Vagina (tissue), 2 donors: ENCODE results near the gene PTPRN2. TPM values are rescaled to one million over a fixed set of nuclear protein-coding genes. Genes with fewer than 3 reads are reported as not detected.

Source experiments
- DNase-seq, 2 donors: peaks; one replicate each; pipeline ENCODE4 v3.0.0-alpha.2; 2017; ENCODE audit errors: extremely low spot score in 2 of 2
- H3K27ac ChIP-seq: fragments of 200-600 bp; sonication (generic); one replicate; pipeline ENCODE4 v1.5.1; 2019
- H3K27me3 ChIP-seq: fragments of 200-600 bp; sonication (generic); one replicate; pipeline ENCODE4 v1.5.1; 2019
- H3K36me3 ChIP-seq, 2 donors: fragments of 200-600 bp; sonication (generic); one replicate each; pipeline ENCODE4 v1.5.1; 2017 to 2019
- H3K4me1 ChIP-seq: fragments of 200-600 bp; sonication (generic); one replicate; pipeline ENCODE4 v1.5.1; 2019
- H3K4me3 ChIP-seq, 2 donors: fragments of 200-600 bp; sonication (generic); 1 replicate in 1 of 2; 2 replicates in 1 of 2; pipeline ENCODE4 v1.5.1; 2016 to 2019
- H3K9me3 ChIP-seq: fragments of 200-600 bp; sonication (generic); one replicate; pipeline ENCODE4 v1.5.1; 2019
- POLR2A ChIP-seq, 2 donors: fragments of 450-650 bp; IDR thresholded peaks; one replicate each; pipeline ENCODE4 v1.6.1; 2017; ENCODE audit warnings: antibody characterized with exemption in 2 of 2, mild to moderate bottlenecking in 2 of 2, moderate library complexity in 2 of 2
- POLR2AphosphoS5 ChIP-seq, 2 donors: sonication (generic); formaldehyde crosslinking; IDR thresholded peaks; one replicate each; pipeline ENCODE4 v1.9.0; 2017; ENCODE audit warnings: antibody characterized with exemption in 2 of 2, mild to moderate bottlenecking in 2 of 2, low read depth in 1 of 2; ENCODE audit not compliant: insufficient read depth in 1 of 2
- intact Hi-C: fragments of 100-400 bp; cut with DNase I; formaldehyde crosslinking; loops from one replicate; pipeline ENCODE4 v1.15.1; 2023
- total RNA-seq: library from RNA; depleted of rRNA; stranded (reverse); fragments of >200 nt; gene quantifications from one replicate; pipeline ENCODE4 v1.2.3, GENCODE V29; 2016
- TF ChIP-seq, protein P1 (sequence below), 3 experiments: fragments of 450-650 bp in 2 of 3; fragments of 200-600 bp in 1 of 3; sonication (generic) in 1 of 3; IDR thresholded peaks; one replicate each; pipeline ENCODE4 v1.5.1; 2017 to 2019; ENCODE audit warnings: antibody characterized with exemption in 3 of 3, mild to moderate bottlenecking in 2 of 3, moderate library complexity in 2 of 3

PTPRN2 gene
- total RNA-seq, 1 donor from 2014 or later, result 7.4 TPM

DNA sequence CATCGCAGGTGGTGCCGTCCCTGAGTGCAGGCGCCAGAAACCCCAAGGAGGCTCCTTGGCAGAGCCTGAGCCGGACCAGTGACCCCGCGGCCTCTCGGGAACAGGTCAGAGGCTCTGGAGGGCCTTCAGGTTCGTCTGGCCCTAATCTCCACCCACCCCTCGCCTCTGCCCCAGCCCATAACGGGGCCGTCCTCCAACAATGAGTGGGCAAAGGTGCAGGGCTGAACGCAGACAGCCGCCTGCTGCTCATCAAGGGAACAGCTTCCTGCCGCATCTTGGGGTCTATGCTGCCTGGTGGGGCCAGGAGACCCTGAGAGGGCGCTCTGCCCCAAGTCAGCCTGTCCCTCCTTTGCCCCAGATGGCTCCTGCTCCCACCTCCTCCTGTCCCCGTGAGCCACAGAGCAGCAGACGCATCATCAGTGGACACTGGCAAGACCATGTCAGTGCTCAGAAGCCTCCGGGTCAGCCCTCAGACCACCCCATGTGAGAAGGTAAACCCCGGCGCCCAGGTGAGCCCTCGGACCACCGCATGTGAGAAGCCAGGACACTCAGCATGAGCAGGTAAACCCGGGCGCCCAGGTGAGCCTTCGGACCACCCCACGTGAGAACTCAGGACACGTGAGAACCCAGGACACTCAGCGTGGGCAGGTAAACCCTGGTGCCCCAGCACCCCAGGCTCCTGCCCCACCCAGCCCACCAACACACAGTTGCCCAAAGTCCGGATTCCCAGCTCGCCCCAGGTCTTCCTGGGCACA, 142.0 kb downstream of the PTPRN2 start:
- no peaks in the 10 kb centered on the region for H3K4me1 ChIP-seq
- H3K27ac ChIP-seq, result no peak overlapping the region
- intact Hi-C loops, result no loop called here
- H3K4me3 ChIP-seq, result no peak overlapping the region
- no peaks in the 10 kb centered on the region for H3K9me3 ChIP-seq
- TF ChIP-seq POLR2A (IDR thresholded peaks at IDR 0.05) (no peak), POLR2AphosphoS5 (IDR thresholded peaks at IDR 0.05; ENCODE audit: insufficient read depth in 1 of 2, low read depth in 1 of 2) (no peak)
- TF ChIP-seq, protein P1, sequence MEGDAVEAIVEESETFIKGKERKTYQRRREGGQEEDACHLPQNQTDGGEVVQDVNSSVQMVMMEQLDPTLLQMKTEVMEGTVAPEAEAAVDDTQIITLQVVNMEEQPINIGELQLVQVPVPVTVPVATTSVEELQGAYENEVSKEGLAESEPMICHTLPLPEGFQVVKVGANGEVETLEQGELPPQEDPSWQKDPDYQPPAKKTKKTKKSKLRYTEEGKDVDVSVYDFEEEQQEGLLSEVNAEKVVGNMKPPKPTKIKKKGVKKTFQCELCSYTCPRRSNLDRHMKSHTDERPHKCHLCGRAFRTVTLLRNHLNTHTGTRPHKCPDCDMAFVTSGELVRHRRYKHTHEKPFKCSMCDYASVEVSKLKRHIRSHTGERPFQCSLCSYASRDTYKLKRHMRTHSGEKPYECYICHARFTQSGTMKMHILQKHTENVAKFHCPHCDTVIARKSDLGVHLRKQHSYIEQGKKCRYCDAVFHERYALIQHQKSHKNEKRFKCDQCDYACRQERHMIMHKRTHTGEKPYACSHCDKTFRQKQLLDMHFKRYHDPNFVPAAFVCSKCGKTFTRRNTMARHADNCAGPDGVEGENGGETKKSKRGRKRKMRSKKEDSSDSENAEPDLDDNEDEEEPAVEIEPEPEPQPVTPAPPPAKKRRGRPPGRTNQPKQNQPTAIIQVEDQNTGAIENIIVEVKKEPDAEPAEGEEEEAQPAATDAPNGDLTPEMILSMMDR (IDR thresholded peaks at IDR 0.05), result no peak
- DNase-seq, result no peak
- H3K36me3 ChIP-seq, result no peaks in the 10 kb centered on the region
- H3K27me3 ChIP-seq, result no peaks in the 10 kb centered on the region

DNA sequence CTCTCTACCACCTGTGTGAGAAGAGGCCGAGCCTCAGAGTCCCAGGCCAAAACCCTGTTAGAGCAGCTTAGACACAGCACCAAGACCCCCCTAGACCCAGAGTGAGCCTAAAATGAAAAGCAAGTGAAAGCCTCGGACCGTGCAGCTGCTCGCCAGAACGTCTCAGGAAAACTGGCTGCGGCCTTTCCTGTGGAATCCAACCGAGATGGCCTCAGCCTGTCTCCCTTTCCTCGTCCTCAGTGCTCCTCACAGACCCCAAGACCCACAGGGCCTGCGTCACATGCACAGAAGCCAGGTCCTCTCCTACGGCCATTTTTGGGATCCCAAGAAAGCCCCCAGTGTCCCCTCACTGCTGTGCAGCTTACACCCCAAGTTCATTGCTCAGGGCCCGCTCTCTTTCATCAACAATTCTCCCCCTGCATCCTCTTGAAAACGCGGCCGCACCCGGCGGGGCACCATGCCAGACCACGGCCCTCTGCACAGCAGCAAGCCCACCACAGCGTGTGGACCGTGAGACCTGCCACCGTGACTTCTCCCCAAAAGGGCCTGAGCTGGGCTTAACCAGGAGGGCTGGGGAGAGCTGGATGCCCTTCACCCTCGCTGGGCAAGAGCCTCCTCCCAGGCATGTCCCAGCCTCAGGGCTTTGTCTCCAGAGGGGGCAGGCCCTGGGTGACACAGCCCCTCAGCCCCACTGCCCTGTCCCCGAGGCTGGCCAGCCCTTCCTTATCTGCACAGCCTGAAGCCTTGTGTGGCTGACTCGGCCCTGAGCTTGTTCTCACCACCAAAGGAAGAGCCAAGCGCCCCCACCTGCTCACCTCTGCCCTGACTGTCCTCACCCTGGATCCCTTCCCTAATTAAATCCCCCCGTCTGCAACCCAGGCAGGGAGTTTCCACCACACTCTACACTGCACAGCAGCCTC, 142.9 kb downstream of the PTPRN2 start:
- Histone ChIP-seq H3K36me3 (no peaks in the 10 kb centered on the region), H3K4me1 (no peaks in the 10 kb centered on the region), H3K27me3 (no peaks in the 10 kb centered on the region), H3K4me3 (no peak overlapping the region), H3K9me3 (no peaks in the 10 kb centered on the region), H3K27ac (no peak overlapping the region)
- intact Hi-C loops, result no loop called here
- DNase-seq, result no peak
- TF ChIP-seq, protein P1 (IDR thresholded peaks at IDR 0.05), result no peak
- TF ChIP-seq POLR2AphosphoS5 (IDR thresholded peaks at IDR 0.05; ENCODE audit: insufficient read depth in 1 of 2, low read depth in 1 of 2) (no peak), POLR2A (IDR thresholded peaks at IDR 0.05) (no peak)

DNA sequence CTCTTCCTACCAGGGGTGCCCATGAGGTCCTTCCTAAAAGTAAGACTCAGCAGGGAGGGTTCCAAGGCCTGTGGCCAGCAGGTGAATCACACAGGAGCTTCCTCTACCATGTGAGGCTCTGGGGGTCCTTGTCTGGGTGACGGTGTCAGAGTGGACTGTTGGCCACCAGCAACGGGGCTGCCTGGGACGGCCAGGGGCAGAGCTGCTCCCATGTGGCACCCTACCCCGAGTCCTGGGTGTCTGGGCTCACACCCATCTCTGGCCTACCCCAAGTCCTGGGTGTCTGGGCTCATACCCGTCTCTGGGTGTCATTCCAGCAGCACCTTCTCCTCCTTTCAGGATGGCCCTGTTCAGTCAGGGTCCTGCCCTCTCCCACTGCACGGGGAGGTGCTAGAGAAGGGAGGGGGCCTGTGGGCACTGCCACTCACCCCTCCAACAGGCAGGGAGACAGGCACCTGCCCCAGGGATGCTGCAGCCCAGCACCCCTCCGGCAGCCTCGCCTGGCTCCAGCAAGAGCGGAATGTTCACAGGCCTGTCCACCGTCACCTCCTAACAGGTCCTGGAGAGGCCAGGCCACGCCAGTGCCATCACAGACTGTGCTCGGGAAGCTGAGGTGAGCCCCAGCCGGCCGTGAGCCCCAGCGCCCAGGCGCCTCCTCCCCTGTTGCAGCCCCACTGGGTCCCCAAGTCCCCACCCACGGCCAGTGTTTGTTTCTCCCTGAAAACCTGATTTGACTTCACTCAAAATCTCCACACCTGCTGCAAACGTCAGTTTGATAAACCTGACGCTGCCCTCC, 143.7 kb downstream of the PTPRN2 start:
- TF ChIP-seq POLR2AphosphoS5 (IDR thresholded peaks at IDR 0.05; ENCODE audit: insufficient read depth in 1 of 2, low read depth in 1 of 2) (no peak), POLR2A (IDR thresholded peaks at IDR 0.05) (no peak)
- TF ChIP-seq, protein P1 (IDR thresholded peaks at IDR 0.05), result no peak
- Histone ChIP-seq H3K4me1 (no peaks in the 10 kb centered on the region), H3K36me3 (no peaks in the 10 kb centered on the region), H3K27me3 (no peaks in the 10 kb centered on the region), H3K9me3 (no peaks in the 10 kb centered on the region), H3K4me3 (no peak overlapping the region), H3K27ac (no peak overlapping the region)
- DNase-seq, result no peak
- intact Hi-C loops, result no loop called here

DNA sequence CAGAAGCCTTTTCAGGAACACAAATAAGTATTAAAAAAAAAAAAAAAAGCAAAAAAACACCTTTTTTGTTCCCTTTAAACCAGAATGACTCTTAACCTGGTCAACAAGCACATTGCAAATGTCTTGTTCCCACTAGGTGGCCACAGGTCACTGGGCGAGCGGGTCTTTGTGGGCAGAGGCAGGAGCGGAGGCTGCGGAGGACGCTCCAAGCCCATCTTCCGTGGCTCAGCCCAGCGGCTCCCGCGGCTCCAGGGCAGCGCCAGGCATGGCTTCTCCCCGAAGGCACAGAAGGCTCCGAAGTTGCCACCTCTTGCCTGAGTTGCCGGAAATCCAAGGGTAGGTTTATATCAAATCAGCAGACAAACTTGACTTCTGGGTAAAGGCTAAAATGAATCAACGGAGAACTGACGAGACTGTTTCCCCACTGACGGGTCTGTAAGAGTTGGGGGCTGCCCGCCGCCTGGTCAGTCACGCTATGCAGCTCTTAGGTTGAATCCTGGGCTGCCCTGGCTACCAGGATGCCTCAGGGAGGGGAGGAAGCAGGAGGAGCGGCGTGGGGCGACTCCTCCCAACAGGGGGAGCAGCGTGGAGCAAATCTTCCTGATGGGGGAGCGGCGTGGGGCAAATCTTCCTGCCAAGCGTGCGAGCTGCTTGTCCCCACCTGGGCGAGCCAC, 144.5 kb downstream of the PTPRN2 start:
- TF ChIP-seq POLR2AphosphoS5 (IDR thresholded peaks at IDR 0.05; ENCODE audit: insufficient read depth in 1 of 2, low read depth in 1 of 2) (no peak), POLR2A (IDR thresholded peaks at IDR 0.05) (no peak)
- TF ChIP-seq, protein P1 (IDR thresholded peaks at IDR 0.05), result no peak

More for the DNA sequence above, 144.5 kb downstream of the PTPRN2 start:
- Histone ChIP-seq H3K27me3 (no peaks in the 10 kb centered on the region), H3K4me1 (no peaks in the 10 kb centered on the region), H3K9me3 (no peaks in the 10 kb centered on the region), H3K36me3 (no peaks in the 10 kb centered on the region), H3K27ac (no peak overlapping the region), H3K4me3 (no peak overlapping the region)
- intact Hi-C loops, result no loop called here
- no peak for DNase-seq
